ENCODE measurements around the gene GTF3C2.
"Not testable (repeated sequence)": the region's sequence is repeated elsewhere in the genome, so short reads cannot be mapped to it uniquely, and the experiment has no call there.

GTF3C2 gene

DNA sequence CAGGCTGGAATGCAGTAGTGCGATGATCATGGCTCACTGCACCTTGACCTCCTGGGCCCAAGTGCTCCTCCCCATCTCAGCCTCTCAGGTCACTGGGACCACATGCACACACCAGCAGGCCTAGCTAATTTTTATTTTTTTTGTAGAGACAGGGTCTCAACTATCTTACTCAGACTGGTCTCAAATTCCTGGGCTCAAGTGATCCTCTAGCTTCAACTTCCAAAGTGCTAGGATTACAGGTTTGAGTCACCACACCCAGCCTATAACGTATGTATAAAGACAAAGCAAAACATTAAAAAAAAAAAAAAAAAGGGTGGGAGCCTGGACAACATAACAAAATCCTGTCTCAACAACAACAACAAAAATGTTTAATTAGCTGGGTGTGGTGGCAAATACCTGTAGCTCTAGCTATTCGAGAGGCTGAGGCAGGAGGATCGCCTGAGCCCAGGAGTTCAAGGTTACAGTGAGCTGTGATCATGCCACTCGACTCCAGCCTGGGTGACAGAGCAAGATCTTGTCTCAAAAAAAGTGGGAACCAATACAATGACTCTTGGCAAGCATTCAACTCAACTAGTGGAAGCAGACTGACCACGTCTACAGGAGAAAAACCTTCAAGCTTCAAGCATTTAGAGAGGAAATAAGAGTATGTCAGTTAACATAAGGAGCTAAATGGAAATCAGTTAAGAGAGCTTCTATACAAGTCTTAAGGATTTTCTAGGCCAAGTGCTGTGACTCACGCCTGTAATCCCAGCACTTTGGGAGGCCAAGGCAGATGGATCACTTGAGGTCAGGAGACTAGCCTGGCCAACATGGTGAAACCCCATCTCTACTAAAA is 2.6 kb downstream of the GTF3C2 start:
- H3K27ac Mint-ChIP-seq = no peak overlapping the region
- peaks cover 59% of the 10 kb centered on the region for H3K4me1 Mint-ChIP-seq (ENCODE audit: low read depth)
- H3K36me3 Mint-ChIP-seq (ENCODE audit: low read depth) = peaks cover 36% of the 10 kb centered on the region
- no peaks in the 10 kb centered on the region for H3K27me3 Mint-ChIP-seq
- no peaks in the 10 kb centered on the region for H3K9me3 Mint-ChIP-seq
- peak overlapping the region; percentile 5 for H3K4me3 Mint-ChIP-seq

DNA sequence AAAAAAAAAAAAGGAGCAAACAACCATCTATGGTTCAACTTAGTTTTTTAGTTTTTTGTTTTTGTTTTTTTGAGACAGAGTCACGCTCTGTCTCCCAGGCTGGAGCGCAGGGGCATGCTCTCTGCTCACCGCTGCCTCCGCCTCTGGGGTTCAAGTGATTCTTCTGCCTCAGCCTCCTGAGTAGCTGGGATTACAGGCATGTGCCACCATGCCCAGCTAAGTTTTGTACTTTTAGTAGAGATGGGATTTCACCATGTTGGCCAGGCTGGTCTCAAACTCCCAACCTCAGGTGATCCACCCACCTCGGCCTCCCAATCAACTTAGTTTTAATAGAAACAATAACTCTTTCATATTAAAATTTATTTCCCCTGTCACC is 3.2 kb downstream of the GTF3C2 start:
- not testable (repeated sequence) for H3K27me3 Mint-ChIP-seq, H3K4me3 Mint-ChIP-seq, H3K27ac Mint-ChIP-seq, H3K9me3 Mint-ChIP-seq
- Mint-ChIP-seq H3K36me3 (ENCODE audit: low read depth) (peaks cover 32% of the 10 kb centered on the region), H3K4me1 (ENCODE audit: low read depth) (peaks cover 54% of the 10 kb centered on the region)

DNA sequence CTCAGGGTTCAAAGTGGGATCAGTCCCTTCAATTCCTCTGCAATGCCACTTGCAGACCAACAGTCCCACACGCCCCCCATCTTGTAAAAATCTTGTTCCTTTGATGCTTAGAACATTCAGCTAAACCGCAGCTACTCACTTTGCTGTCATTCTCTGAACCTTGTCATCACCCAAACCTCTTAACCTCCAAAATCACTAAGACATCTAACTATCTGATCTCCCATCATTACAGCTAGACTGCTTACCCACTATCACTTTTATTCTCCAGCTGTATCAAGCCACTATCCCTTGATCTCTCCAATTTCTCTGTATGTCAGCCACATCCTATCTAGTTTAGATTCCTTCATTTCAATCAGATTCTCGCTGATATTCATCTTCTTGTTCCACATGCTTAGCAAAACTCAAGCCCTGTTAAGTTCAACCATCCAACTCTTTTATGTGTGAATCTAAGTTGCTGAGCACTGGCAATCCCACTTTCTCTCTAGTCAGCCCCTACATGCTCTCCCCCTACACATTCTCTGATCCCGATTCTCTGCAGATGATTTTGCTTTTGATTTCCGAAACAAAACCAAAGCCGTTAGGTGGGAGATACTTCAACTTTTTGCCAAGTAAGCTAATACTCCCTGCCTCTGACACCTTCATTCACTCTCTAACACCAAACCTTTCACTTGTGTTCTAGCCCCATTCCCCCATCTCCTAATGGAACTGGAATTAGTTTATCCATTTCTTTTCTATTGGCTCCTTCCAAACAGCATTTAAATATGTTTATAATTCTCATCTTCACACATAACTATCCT is 4.6 kb downstream of the GTF3C2 start:
- H3K4me1 Mint-ChIP-seq (ENCODE audit: low read depth) = peaks cover 45% of the 10 kb centered on the region
- H3K4me3 Mint-ChIP-seq = peak overlapping the region; percentile 22
- H3K27ac Mint-ChIP-seq = peak overlapping the region; percentile 33
- H3K27me3 Mint-ChIP-seq = no peaks in the 10 kb centered on the region
- peaks cover 25% of the 10 kb centered on the region for H3K36me3 Mint-ChIP-seq (ENCODE audit: low read depth)
- H3K9me3 Mint-ChIP-seq = no peaks in the 10 kb centered on the region

DNA sequence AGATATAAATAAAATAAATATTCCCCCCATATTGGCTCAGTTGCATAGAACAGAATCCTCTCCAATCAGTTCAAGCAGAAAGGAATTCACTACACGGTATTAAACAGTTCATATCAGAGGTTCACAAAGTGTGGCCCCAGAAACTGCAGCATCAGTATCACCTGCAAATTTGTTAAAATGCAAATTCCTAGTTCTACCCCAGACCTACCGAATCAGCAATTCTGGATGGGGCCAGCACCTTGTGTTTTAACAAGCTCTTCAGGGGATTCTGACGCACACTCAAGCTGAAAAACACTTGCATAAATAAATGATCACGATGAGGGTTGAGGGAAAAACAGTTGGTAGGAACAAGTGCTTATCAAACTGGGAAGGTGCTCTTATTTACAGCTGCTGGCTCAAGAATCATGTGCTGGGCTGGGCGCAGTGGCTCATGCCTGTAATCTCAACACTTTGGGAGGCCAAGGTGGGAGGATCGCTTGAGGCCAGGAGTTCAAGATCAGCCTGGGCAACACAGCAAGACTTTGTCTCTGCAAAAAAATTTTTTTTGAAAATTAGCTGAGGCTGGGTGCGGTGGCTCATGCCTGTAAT is 6.4 kb downstream of the GTF3C2 start:
- H3K4me1 Mint-ChIP-seq (ENCODE audit: low read depth) = peaks cover 37% of the 10 kb centered on the region
- H3K4me3 Mint-ChIP-seq = no peak overlapping the region
- H3K36me3 Mint-ChIP-seq (ENCODE audit: low read depth) = peaks cover 18% of the 10 kb centered on the region
- no peak overlapping the region for H3K27ac Mint-ChIP-seq
- no peaks in the 10 kb centered on the region for H3K9me3 Mint-ChIP-seq
- no peaks in the 10 kb centered on the region for H3K27me3 Mint-ChIP-seq

DNA sequence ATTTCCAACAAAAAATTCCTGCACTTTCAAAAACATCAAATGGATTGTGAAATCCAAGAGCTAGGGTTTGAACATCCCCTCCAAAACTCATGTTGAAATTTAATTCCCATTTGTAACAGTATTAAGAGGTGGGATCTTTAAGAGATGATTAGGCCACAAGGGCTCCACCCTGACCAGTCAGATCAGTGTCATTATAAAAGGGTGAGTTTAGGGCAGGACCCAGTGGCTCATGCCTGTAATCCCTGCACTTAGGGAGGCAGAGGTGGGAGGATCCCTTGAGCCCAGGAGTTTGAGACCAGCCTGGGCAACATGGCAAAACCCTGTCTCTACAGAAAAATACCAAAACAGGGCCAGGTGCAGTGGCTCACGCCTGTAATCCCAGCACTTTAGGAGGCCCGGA is 8.9 kb downstream of the GTF3C2 start:
- Mint-ChIP-seq H3K27ac (no peak overlapping the region), H3K36me3 (ENCODE audit: low read depth) (peaks cover 28% of the 10 kb centered on the region), H3K27me3 (no peaks in the 10 kb centered on the region), H3K9me3 (no peaks in the 10 kb centered on the region), H3K4me3 (no peak overlapping the region), H3K4me1 (ENCODE audit: low read depth) (peaks cover 14% of the 10 kb centered on the region)

DNA sequence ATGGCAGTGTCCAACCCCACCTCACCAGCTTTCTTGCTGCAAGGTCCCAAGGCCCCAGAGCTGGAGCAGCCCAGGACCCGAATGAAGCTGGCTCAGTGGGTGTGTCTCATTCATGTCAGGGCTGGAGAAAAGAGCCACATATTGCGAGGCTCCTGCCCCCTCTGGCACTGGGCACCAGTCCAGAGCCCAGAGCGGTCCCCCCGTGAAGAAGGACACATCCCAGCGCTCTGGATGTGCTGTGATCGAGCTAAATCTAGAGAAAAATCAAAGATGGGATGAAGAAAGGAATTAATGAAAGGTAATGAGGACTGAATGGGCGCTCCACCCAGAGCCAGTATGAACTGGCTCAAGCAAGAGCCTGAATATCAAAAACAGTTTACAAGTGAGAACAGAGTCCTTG is 20.4 kb downstream of the GTF3C2 start:
- Mint-ChIP-seq H3K27me3 (no peaks in the 10 kb centered on the region), H3K36me3 (ENCODE audit: low read depth) (peaks cover 54% of the 10 kb centered on the region), H3K4me1 (ENCODE audit: low read depth) (no peaks in the 10 kb centered on the region), H3K9me3 (no peaks in the 10 kb centered on the region), H3K4me3 (no peak overlapping the region), H3K27ac (no peak overlapping the region)

- no peaks in the 10 kb centered on the region for H3K4me1 Mint-ChIP-seq (ENCODE audit: low read depth)
- H3K9me3 Mint-ChIP-seq = no peaks in the 10 kb centered on the region
- H3K27ac Mint-ChIP-seq = no peak overlapping the region
- no peaks in the 10 kb centered on the region for H3K27me3 Mint-ChIP-seq
- H3K4me3 Mint-ChIP-seq = no peak overlapping the region
- peaks cover 51% of the 10 kb centered on the region for H3K36me3 Mint-ChIP-seq (ENCODE audit: low read depth)
These were observed 21.3 kb downstream of the GTF3C2 start for GRCh38 chr2:27335311-27335710.

DNA sequence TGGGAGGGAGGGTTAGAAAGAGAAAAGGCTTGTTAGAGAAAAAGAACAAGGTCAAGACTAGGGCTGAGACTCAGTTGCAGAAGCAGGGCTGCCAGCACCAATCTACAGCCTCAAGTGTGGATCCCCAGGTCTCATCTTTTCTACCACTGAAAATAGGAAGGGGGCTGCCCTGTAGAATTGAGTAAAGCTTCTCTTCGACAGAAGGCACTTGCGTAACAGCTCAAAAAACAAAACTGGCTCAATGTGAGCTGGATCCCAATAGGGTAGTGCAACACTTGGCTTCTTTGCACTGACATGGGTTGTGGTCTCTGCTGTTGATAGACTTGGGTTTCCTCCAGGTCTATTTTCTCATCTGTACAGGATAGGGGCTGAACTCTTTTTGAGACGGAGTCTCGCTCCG is 31.8 kb downstream of the GTF3C2 start:
- peaks cover 25% of the 10 kb centered on the region for H3K4me1 Mint-ChIP-seq (ENCODE audit: low read depth)
- H3K27ac Mint-ChIP-seq = peak overlapping the region; percentile 46
- H3K4me3 Mint-ChIP-seq = no peak overlapping the region
- H3K36me3 Mint-ChIP-seq (ENCODE audit: low read depth) = peaks cover 37% of the 10 kb centered on the region
- H3K27me3 Mint-ChIP-seq = no peaks in the 10 kb centered on the region
- H3K9me3 Mint-ChIP-seq = no peaks in the 10 kb centered on the region

GRCh38 chr2:27323596-27324285 is 32.8 kb downstream of the GTF3C2 start:
- Mint-ChIP-seq H3K27me3 (no peaks in the 10 kb centered on the region), H3K4me1 (ENCODE audit: low read depth) (peaks cover 25% of the 10 kb centered on the region), H3K4me3 (peak overlapping the region; percentile 100), H3K27ac (peak overlapping the region; percentile 99), H3K9me3 (no peaks in the 10 kb centered on the region), H3K36me3 (ENCODE audit: low read depth) (peaks cover 33% of the 10 kb centered on the region)

DNA sequence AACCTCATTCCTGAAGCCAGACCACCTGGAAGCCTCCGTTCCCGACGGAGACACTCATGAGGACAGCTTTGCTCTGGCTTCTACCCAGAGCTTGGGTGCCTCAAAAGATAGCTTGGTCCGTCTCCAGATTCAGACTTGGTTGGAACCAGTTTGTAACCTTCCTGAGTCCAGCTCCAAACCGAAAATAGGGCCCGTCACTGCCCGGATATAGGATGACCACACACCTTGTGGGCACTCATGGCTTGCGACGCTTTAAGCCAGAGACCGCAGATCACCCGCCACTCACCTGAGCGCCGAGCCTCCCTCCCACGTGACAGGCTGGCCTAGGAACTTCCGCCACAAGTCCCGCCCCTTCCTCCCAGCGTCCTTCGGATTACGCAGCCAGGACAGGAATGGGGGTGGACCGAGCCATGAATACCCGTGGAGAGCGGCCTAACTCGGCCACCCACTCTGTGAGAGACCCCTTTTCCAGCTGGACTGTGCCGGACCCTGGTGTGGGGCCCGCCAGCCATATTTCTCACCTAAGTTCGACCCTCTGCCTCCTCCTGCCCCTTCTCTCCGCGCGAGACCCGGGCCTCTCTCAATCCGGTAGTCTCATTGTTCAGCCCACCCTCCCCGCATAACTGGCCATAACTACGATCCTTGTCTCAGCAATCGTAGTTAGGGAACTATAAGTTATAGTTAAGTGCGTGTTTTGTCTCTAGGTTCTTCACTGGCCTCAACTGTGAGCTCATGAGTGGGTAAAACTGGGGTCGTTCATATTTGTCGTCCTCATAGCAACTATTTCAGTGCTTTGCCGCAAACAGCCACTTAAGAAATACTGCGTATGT is 33.6 kb downstream of the GTF3C2 start, which contains the start of gene MPV17:
Gene MPV17, minus strand, starts transcription at position 332 of the 830 bp plus-strand sequence. CDS start 580 bp downstream, outside the sequence.
- Mint-ChIP-seq H3K27me3 (no peaks in the 10 kb centered on the region), H3K4me3 (peak within 1 kb of the TSS; percentile 100), H3K36me3 (ENCODE audit: low read depth) (peaks cover 25% of the 10 kb centered on the region), H3K4me1 (ENCODE audit: low read depth) (peaks cover 25% of the 10 kb centered on the region), H3K27ac (peak within 1 kb of the TSS; percentile 99), H3K9me3 (no peaks in the 10 kb centered on the region)

DNA sequence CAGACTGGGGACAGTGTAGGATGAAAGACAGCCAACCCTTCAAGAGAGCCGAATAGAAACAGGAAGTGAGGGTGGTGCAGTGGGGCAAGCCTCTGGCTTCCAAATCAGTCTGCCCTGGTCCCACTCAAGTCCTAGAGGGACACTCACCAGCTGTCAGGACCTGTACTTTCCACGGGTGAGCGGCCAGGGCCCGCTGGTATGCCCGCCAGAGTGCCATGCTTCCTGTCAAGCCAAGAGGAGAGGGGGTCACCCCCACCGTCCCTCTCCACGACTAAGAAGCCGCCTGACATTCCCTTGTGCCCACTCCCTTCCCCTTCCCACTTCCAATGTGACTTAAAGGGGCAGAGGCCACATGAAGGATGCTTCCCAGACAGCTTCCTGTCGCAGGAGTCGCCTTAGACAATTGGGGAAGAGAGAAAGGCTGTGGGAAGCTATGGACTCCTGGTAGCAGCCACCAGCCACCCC is 34.2 kb downstream of the GTF3C2 start:
- Mint-ChIP-seq H3K4me3 (peak overlapping the region; percentile 100), H3K27me3 (no peaks in the 10 kb centered on the region)

GRCh38 chr2:27320958-27321543 is 35.5 kb downstream of the GTF3C2 start:
- no peaks in the 10 kb centered on the region for H3K27me3 Mint-ChIP-seq
- H3K4me3 Mint-ChIP-seq = peak overlapping the region; percentile 100
- no peak overlapping the region for H3K27ac Mint-ChIP-seq
- peaks cover 10% of the 10 kb centered on the region for H3K36me3 Mint-ChIP-seq (ENCODE audit: low read depth)
- peaks cover 25% of the 10 kb centered on the region for H3K4me1 Mint-ChIP-seq (ENCODE audit: low read depth)
- H3K9me3 Mint-ChIP-seq = no peaks in the 10 kb centered on the region

More for the DNA sequence above, 34.2 kb downstream of the GTF3C2 start:
- H3K9me3 Mint-ChIP-seq = no peaks in the 10 kb centered on the region
- peak overlapping the region; percentile 99 for H3K27ac Mint-ChIP-seq
- peaks cover 22% of the 10 kb centered on the region for H3K36me3 Mint-ChIP-seq (ENCODE audit: low read depth)
- H3K4me1 Mint-ChIP-seq (ENCODE audit: low read depth) = peaks cover 25% of the 10 kb centered on the region

GRCh38 chr2:27319839-27320238 is 36.7 kb downstream of the GTF3C2 start:
- H3K27me3 Mint-ChIP-seq; H3K27ac Mint-ChIP-seq; H3K4me3 Mint-ChIP-seq; H3K9me3 Mint-ChIP-seq; H3K36me3 Mint-ChIP-seq (ENCODE audit: low read depth): not testable (repeated sequence)
- H3K4me1 Mint-ChIP-seq (ENCODE audit: low read depth) = peaks cover 25% of the 10 kb centered on the region
